Pancreas (tissue), 10 donors: ENCODE data around the gene RAD18. TPM values are rescaled to one million over a fixed set of nuclear protein-coding genes. Genes with fewer than 3 reads are reported as not detected.

Experiments
- ATAC-seq, 4 donors: fragments of 200-7000 bp; cut with Tn5 transposase; one replicate each; pipeline versions ENCODE4 v1.8.0 to v1.9.1; 2020; ENCODE audit warnings: mild to moderate bottlenecking in 4 of 4, moderate library complexity in 4 of 4
- DNase-seq, 6 donors: peaks; one replicate each; pipeline ENCODE4 v3.0.0-alpha.2; 2020
- FAIRE-seq: peaks from 2 replicates; lab custom pipeline; 2012; peaks lifted over from hg19 to GRCh38; lab: Jason Lieb, UNC
- H3K27ac ChIP-seq, 4 donors: fragments of 200-600 bp; sonication (generic); 1 replicate in 3 of 4; 2 replicates in 1 of 4; pipeline versions ENCODE4 v1.5.0 to v1.8.0; 2020
- H3K27me3 ChIP-seq, 4 donors: fragments of 200-600 bp; one replicate each; pipeline ENCODE4 v1.8.0; 2021
- H3K36me3 ChIP-seq, 3 donors: fragments of 200-600 bp; sonication (generic) in 1 of 3; one replicate each; pipeline versions ENCODE4 v1.5.0 to v1.8.0; 2020 to 2021
- H3K4me1 ChIP-seq, 3 donors: fragments of 200-600 bp; one replicate each; pipeline ENCODE4 v1.8.0; 2021
- H3K4me3 ChIP-seq, 4 donors: fragments of 200-600 bp; sonication (generic) in 2 of 4; one replicate each; pipeline versions ENCODE4 v1.5.0 to v1.8.0; 2020 to 2021
- H3K9me3 ChIP-seq, 4 donors: fragments of 200-600 bp; one replicate each; pipeline ENCODE4 v1.8.0; 2021
- CTCF ChIP-seq, 4 donors: fragments of 200-600 bp; sonication (generic) in 3 of 4; IDR thresholded peaks; one replicate each; pipeline versions ENCODE4 v1.5.0 to v1.8.0; 2021; ENCODE audit warnings: antibody characterized with exemption in 4 of 4
- WGBS, 2 donors: extraction: QIAGEN DNeasy Blood & Tissue Kit; methylation state at CpG; one replicate each; pipeline ENCODE4 v1.1.7; 2013; 5-methylcytosine and 5-hydroxymethylcytosine counted together
- intact Hi-C, 3 donors: fragments of 100-400 bp; cut with DNase I; formaldehyde crosslinking; loops; one replicate each; pipeline versions ENCODE4 v1.11.1 to v1.14.2; 2022
- polyA plus RNA-seq, 2 donors: library from polyadenylated mRNA; stranded (reverse); fragments of 200-250 nt; gene quantifications; one replicate each; pipeline ENCODE4 v1.2.3, GENCODE V29; 2013
- total RNA-seq, 6 donors: library from RNA; stranded (reverse); fragmentation: NEBNext Ultra II Directional in 4 of 6; extraction: Animal tissue kit (Norgen Biotek cat#: 25700) in 4 of 6; gene quantifications; one replicate each; pipeline versions ENCODE4 v1.2.1 to v1.2.4, GENCODE V29; 2021 to 2023
- donor health status: healthy with polysubstance abuse.
- donor health status: DM: no; HTN: no; CAD: no; lungs with moderate emphysema.
- donor health status: DM: no; HTN: no; CAD: no.
- donor health status: control.
- donor health status: control.
- donor health status: Bipolar disorder and iron deficiency.
- donor health status: DM: yes; HTN: yes; CAD: no.
- donor health status: DM: no; HTN: no; CAD: no.
- donor health status: DM: no; HTN: no; CAD: no.
- donor health status: DM: yes; HTN: yes; CAD: no.

The RAD18 gene
- total and polyA plus RNA-seq, 8 donors = 1.2 to 4.3 (median 2.2) TPM

DNA sequence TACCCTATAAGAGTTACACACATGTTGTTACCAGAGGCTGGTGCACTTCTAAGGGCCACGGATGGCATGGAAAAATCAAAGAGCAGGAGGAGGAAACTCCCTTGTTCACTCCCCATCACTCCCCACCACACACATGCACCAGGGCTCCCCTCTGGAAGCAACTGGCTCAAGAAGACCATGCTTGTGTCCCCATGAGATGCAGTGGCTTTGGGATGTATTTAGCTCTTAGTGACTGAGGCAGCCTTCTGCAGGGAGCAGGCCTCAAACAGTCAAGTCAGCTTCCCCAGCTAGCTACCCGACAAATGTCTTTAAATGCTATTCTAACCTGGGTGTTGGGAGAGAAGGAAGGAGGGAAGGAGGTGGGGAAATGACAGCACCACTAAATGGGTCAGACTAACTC is 32.9 kb upstream of the RAD18 start:
- Histone ChIP-seq H3K4me1 (no peaks in the 10 kb centered on the region), H3K27me3 (no peaks in the 10 kb centered on the region), H3K9me3 (no peaks in the 10 kb centered on the region), H3K4me3 (no peak overlapping the region), H3K36me3 (no peaks in the 10 kb centered on the region), H3K27ac (no peak overlapping the region)
- WGBS, 2 donors = 81 to 96% methylated on average over 2 of the region's 2 CpGs
- ATAC-seq (no peak), DNase-seq (no peak), FAIRE-seq (no peak)
- intact Hi-C loops = no loop called here
- TF ChIP-seq CTCF (IDR thresholded peaks at IDR 0.05) = no peak

- Histone ChIP-seq H3K27me3 (no peaks in the 10 kb centered on the region), H3K4me3 (no peak overlapping the region), H3K36me3 (no peaks in the 10 kb centered on the region), H3K4me1 (no peaks in the 10 kb centered on the region), H3K27ac (no peak overlapping the region), H3K9me3 (no peaks in the 10 kb centered on the region)
- TF ChIP-seq CTCF (IDR thresholded peaks at IDR 0.05) = no peak
- no peak for FAIRE-seq
- ATAC-seq = no peak
- WGBS, 2 donors = 94 to 95% methylated on average over 15 of the region's 15 CpGs
- intact Hi-C loops = loop anchor here in 1 of 3 donors (5.0 kb wide), 1 partner anchor 78 kb away; no protein-coding TSS in a partner anchor
- DNase-seq = no peak
Measured at GRCh38 chr3:8994226-8994625, 31.0 kb upstream of the RAD18 start.

DNA sequence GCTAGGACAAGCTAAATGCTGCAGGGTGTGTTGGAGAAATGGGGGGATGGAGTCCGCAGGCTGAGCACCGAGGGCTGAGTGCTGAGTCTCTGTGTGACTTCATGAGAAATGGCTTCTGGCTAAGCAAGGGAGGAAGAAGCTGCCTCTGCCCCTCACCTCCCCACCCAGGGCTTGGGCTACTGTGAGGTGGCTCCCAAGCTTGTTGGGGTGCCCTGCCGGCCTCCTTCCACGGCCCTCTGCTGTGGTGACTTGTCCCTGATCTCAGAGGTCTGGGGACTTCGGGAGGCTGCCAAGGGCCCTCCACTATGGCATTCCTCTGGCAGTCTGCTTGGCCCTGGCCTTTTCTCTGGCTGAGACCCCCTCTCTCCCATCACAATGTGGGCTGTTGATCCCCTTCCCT is 30.1 kb upstream of the RAD18 start:
- H3K4me1 ChIP-seq = no peaks in the 10 kb centered on the region
- no peak for ATAC-seq
- WGBS, 2 donors = 79 to 95% methylated on average over 5 of the region's 5 CpGs
- TF ChIP-seq CTCF (IDR thresholded peaks at IDR 0.05) = no peak
- H3K36me3 ChIP-seq = no peaks in the 10 kb centered on the region
- H3K27me3 ChIP-seq = no peaks in the 10 kb centered on the region
- no peak overlapping the region for H3K27ac ChIP-seq
- FAIRE-seq = no peak
- intact Hi-C loops = loop anchor here in 1 of 3 donors (5.0 kb wide), 1 partner anchor 79 kb away; no protein-coding TSS in a partner anchor
- DNase-seq = no peak
- H3K4me3 ChIP-seq = no peak overlapping the region
- no peaks in the 10 kb centered on the region for H3K9me3 ChIP-seq

DNA sequence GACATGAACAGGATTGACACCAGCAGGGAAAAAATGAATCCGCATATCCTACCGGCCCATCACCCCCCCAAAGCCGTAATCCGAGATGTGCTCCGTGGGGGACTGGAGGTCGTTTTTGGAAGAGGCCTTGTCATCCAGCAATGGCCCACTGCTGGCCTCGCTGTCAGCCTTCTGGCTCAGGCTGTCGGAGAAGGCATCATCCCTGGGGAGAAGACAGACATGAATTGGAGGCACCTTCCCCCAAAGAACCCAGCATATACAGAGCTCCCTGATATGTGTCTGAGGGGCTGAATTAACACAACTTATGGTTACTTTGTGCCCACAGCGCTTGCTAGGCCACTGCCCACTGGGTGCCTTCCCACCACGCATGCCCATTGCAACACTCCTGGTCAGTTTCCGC is 29.6 kb upstream of the RAD18 start:
- 83 to 85% methylated on average over 11 of the region's 11 CpGs for WGBS, 2 donors
- no peaks in the 10 kb centered on the region for H3K27me3 ChIP-seq
- H3K27ac ChIP-seq = no peak overlapping the region
- no peaks in the 10 kb centered on the region for H3K36me3 ChIP-seq
- no peaks in the 10 kb centered on the region for H3K4me1 ChIP-seq
- TF ChIP-seq CTCF (IDR thresholded peaks at IDR 0.05) = no peak
- FAIRE-seq (no peak), ATAC-seq (no peak), DNase-seq (no peak)
- H3K4me3 ChIP-seq = no peak overlapping the region
- intact Hi-C loops = loop anchor here in 1 of 3 donors (5.0 kb wide), 1 partner anchor 79 kb away; no protein-coding TSS in a partner anchor
- H3K9me3 ChIP-seq = no peaks in the 10 kb centered on the region

DNA sequence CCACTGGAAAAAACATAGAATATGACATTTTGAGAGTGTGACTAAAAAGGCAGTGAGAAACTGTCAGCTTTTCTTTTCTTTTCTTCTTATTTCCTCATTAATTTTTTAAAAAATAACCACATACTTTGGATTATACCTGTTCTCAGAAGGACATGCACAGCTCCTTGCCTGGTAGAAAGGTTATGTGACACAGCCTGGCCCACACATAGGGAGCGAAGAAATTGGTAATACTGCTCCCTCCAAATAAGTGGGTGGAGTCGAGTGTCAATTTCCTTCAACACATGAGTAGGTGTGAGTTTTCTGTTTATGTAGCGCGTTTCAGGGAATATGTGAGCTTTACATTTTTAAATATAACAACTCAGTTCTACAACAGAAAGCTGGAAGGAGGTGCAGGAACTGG is 28.9 kb upstream of the RAD18 start:
- Histone ChIP-seq H3K27me3 (no peaks in the 10 kb centered on the region), H3K4me3 (no peak overlapping the region), H3K4me1 (no peaks in the 10 kb centered on the region), H3K27ac (no peak overlapping the region), H3K36me3 (no peaks in the 10 kb centered on the region), H3K9me3 (no peaks in the 10 kb centered on the region)
- WGBS, 2 donors = 87 to 88% methylated on average over 4 of the region's 4 CpGs
- ATAC-seq (no peak), DNase-seq (no peak), FAIRE-seq (no peak)
- TF ChIP-seq CTCF (IDR thresholded peaks at IDR 0.05) = no peak
- intact Hi-C loops = loop anchor here in 1 of 3 donors (5.0 kb wide), 1 partner anchor 80 kb away; no protein-coding TSS in a partner anchor
